IMR-90 (cell line): ENCODE measurements around the gene TNRC18.

Experiments
- BHLHE40 ChIP-seq: fragments of 150-350 bp; IDR thresholded peaks from 2 replicates; pipeline ENCODE4 v1.6.1; 2016; ENCODE audit warnings: mild to moderate bottlenecking, low read depth, low read length
- CEBPB ChIP-seq: IDR thresholded peaks from 2 replicates; pipeline ENCODE4 v1.6.1; 2012; ENCODE audit warnings: low read depth, low read length, improper control_type of control experiment
- CHD1 ChIP-seq: IDR thresholded peaks from 2 replicates; pipeline ENCODE4 v1.6.1; 2012; ENCODE audit warnings: low read depth, low read length, improper control_type of control experiment
- CTCF ChIP-seq: conservative IDR thresholded peaks from 2 replicates; pipeline ENCODE4 v1.5.1; 2012; ENCODE audit warnings: mild to moderate bottlenecking, low read depth, low read length, improper control_type of control experiment
- FOS ChIP-seq: fragments of 150-350 bp; IDR thresholded peaks from 2 replicates; pipeline ENCODE4 v1.6.1; 2016; ENCODE audit warnings: low read depth, low read length
- MAZ ChIP-seq: IDR thresholded peaks from 2 replicates; pipeline ENCODE4 v1.6.1; 2012; ENCODE audit warnings: low read depth, mild to moderate bottlenecking, low read length, improper control_type of control experiment, moderate library complexity, borderline replicate concordance
- POLR2A ChIP-seq: IDR thresholded peaks from 2 replicates; pipeline ENCODE4 v1.6.1; 2012; ENCODE audit warnings: mild to moderate bottlenecking, low read depth, low read length
- RAD21 ChIP-seq: IDR thresholded peaks from 2 replicates; pipeline ENCODE4 v1.6.1; 2012; ENCODE audit warnings: low read length, improper control_type of control experiment
- RCOR1 ChIP-seq: IDR thresholded peaks from 2 replicates; pipeline ENCODE4 v1.6.1; 2012; ENCODE audit warnings: mild to moderate bottlenecking, low read length, improper control_type of control experiment; ENCODE audit not compliant: insufficient replicate concordance
- SMC3 ChIP-seq: fragments of 150-350 bp; IDR thresholded peaks from 2 replicates; pipeline ENCODE4 v1.6.1; 2016; ENCODE audit warnings: low read depth, mild to moderate bottlenecking, antibody characterized with exemption, low read length, moderate library complexity
- USF2 ChIP-seq: fragments of 150-350 bp; IDR thresholded peaks from 2 replicates; pipeline ENCODE4 v1.6.1; 2017; ENCODE audit warnings: mild to moderate bottlenecking, antibody characterized with exemption, low read length, low read depth

- TF ChIP-seq CTCF (no peak), RCOR1 (no peak), POLR2A (no peak), MAZ (no peak), FOS (no peak), USF2 (no peak), RAD21 (no peak), SMC3 (no peak), BHLHE40 (no peak), CHD1 (no peak), CEBPB (no peak)
These were observed 71.9 kb downstream of the TNRC18 start for GRCh38 chr7:5351507-5352265.
